Activated CD8-positive, alpha-beta memory T cell treated with anti-CD3 and anti-CD28 coated beads, Interleukin-2, amount 50 U/mL, for 24 hours (primary cell): ENCODE results near the gene TRIM22.
"Not testable (repeated sequence)": the region's sequence is repeated elsewhere in the genome, so short reads cannot be mapped to it uniquely, and the experiment has no call there.

Experiments
- DNase-seq: peaks from one replicate; pipeline ENCODE4 v3.0.0-alpha.2; 2020; ENCODE audit errors: extremely low read depth

The TRIM22 gene

DNA sequence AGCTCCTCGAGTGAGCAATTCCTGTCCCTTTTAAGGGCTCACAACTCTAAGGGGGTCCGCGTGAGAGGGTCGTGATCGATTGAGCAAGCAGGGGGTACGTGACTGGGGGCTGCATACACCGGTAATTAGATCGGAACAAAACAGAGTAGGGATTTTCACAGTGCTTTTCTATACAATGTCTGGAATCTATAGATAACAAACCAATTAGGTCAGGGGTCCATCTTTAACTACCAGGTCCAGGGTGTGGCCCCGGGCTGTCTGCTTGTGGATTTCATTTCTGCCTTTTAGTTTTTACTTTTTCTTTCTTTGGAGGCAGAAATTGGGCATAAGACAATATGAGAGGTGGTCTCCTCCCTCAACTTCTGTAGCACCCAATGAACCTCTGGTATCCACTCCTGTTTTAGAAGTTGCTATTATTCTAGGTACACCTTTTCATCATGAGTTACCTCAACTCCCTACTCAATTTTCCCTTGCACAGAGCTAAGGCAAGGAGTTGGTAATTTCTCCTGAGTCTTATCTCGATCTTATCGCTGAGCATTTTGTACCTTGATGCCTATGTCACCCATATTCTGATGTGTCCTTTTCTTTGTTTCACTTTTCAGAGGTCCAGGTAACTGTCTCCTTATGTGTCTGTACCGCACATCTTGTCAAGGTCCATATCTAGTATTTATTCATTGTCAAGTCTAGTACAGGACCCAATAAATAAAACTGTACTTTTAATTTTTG is 1.8 kb downstream of the TRIM22 start:
- DNase-seq: not testable (repeated sequence)

- no peak for DNase-seq
Measured at GRCh38 chr11:5691964-5692361, 2.4 kb downstream of the TRIM22 start.

GRCh38 chr11:5694642-5695041 is 5.1 kb downstream of the TRIM22 start:
- no peak for DNase-seq

- DNase-seq: no peak
Measured at GRCh38 chr11:5695580-5695979, 6.0 kb downstream of the TRIM22 start.

DNA sequence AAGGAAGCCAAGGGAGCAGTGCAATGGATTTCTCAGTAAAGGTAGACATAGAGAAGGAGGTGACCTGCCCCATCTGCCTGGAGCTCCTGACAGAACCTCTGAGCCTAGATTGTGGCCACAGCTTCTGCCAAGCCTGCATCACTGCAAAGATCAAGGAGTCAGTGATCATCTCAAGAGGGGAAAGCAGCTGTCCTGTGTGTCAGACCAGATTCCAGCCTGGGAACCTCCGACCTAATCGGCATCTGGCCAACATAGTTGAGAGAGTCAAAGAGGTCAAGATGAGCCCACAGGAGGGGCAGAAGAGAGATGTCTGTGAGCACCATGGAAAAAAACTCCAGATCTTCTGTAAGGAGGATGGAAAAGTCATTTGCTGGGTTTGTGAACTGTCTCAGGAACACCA is 6.6 kb downstream of the TRIM22 start:
- DNase-seq: no peak

DNA sequence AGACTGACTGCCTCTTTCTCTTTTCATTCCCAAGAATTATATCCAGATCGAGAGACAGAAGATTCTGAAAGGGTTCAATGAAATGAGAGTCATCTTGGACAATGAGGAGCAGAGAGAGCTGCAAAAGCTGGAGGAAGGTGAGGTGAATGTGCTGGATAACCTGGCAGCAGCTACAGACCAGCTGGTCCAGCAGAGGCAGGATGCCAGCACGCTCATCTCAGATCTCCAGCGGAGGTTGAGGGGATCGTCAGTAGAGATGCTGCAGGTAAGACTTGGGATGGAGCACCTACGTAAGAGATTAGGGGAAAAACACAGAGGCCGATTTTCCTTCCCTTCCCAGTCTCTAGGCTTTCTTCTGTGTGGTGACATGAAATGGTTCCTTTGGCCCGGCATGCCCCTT is 8.7 kb downstream of the TRIM22 start:
- DNase-seq: no peak

DNA sequence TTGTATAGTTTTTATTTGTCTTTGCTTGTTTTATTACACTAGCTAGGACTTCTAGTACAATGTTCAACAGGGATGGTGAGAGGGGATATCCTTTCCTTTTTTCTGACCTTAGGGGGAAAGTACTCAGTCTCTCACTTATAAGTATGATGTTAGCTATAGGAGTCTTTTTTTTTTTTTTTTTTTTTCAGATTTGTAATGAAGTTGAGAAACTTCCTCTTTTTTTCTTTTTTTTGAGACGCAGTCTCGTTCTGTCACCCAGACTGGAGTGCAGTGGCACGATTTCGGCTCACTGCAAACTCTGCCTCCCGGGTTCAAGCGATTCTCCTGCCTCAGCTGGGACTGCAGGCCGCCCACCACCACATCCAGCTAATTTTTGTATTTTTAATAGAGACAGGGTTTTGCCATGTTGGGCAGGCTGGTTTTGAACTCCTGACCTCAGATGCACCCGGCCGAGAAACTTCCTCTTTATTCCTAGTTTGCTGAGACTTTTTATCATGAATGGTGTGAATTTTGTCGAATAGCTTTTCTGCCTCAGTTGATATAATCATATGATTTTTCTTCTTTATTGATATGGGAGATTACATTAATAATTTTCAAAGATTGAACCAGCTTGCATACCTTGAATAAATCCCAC is 10.9 kb downstream of the TRIM22 start:
- DNase-seq: no peak

- no peak for DNase-seq
Measured at GRCh38 chr11:5701055-5701577, 11.5 kb downstream of the TRIM22 start.

GRCh38 chr11:5703741-5704536 is 14.3 kb downstream of the TRIM22 start:
- DNase-seq: no peak

DNA sequence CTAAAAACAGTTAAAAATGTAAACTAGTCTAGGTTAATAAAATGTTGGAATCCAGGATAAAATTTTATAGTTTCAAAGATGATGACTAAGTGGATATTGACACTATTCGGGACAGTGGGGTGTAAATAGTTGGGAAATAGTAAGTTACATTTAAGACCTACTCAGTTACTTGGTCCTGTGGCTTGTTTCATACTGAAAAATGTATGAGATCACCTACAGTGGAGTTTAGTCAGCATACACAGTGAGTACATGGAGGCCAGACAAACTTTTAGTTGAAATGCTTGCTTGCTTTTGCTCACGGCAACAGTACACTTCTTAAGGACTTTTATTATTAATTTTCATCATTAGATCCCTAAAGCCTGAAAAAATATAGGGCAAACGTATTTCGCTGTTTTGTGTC is 16.1 kb downstream of the TRIM22 start:
- no peak for DNase-seq

- no peak for DNase-seq
Measured at GRCh38 chr11:5712507-5712906, 22.9 kb downstream of the TRIM22 start.

GRCh38 chr11:5713695-5714094 is 24.1 kb downstream of the TRIM22 start:
- DNase-seq: no peak

- DNase-seq: not testable (repeated sequence)
Measured at GRCh38 chr11:5716518-5716917, 26.9 kb downstream of the TRIM22 start.

GRCh38 chr11:5719703-5720495 is 30.3 kb downstream of the TRIM22 start:
- no peak for DNase-seq

DNA sequence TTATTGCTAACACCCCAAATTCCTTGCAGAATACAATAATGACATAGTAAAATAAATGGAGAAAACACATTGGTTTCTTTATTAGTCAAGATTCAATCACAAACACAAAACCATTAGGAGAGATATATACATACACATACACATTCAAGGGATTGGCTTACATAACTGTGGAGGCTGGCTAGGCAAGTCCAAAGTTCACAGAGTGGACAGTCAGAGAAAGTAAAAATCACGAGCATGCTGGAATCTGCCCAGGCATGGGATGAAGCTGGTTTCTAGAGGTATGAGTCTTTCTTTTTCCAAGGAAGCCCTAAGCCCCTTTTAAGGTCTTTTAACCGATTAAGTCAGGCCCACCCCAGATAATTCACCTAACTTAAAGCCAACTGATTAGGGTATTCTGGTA is 33.0 kb downstream of the TRIM22 start:
- no peak for DNase-seq

GRCh38 chr11:5726351-5726750 is 36.8 kb downstream of the TRIM22 start:
- no peak for DNase-seq

- DNase-seq: no peak
Measured at GRCh38 chr11:5727691-5728090, 38.1 kb downstream of the TRIM22 start.

GRCh38 chr11:5736396-5736795 is 46.8 kb downstream of the TRIM22 start, which contains the start of gene OR56B1:
TSS of gene OR56B1 (plus strand) at chr11:5736448. CDS start at chr11:5736517, 69 bp downstream.
- no peak for DNase-seq

- no peak for DNase-seq
Measured at GRCh38 chr11:5737091-5737490, 47.5 kb downstream of the TRIM22 start.

GRCh38 chr11:5737670-5738392 is 48.2 kb downstream of the TRIM22 start:
- DNase-seq: no peak

GRCh38 chr11:5738431-5738830 is 48.8 kb downstream of the TRIM22 start:
- DNase-seq: no peak
